ENCODE results near the gene SMIM27.

Gene SMIM27

GRCh38 chr9:32551276-32552051, 663 bp upstream of the SMIM27 start:
- peak overlapping the region; percentile 73 for H3K4me3 ChIP-seq (ENCODE audit: low read length)
- peak; percentile 46 for DNase-seq (ENCODE audit: low read depth, low spot score)

- DNase-seq (ENCODE audit: low read depth, low spot score), result peak; percentile 49
- no peak overlapping the region for H3K4me3 ChIP-seq (ENCODE audit: low read length)
These were observed 2.0 kb downstream of the SMIM27 start for GRCh38 chr9:32554107-32554506.

GRCh38 chr9:32554591-32554990, 2.5 kb downstream of the SMIM27 start:
- H3K4me3 ChIP-seq (ENCODE audit: low read length), result no peak overlapping the region
- no peak for DNase-seq (ENCODE audit: low read depth, low spot score)

- no peak overlapping the region for H3K4me3 ChIP-seq (ENCODE audit: low read length)
- no peak for DNase-seq (ENCODE audit: low read depth, low spot score)
These were observed 6.3 kb downstream of the SMIM27 start for GRCh38 chr9:32558408-32558934.

- H3K4me3 ChIP-seq (ENCODE audit: low read length), result no peak overlapping the region
- no peak for DNase-seq (ENCODE audit: low read depth, low spot score)
These were observed 13.8 kb downstream of the SMIM27 start for GRCh38 chr9:32565967-32566366.

- no peak overlapping the region for H3K4me3 ChIP-seq (ENCODE audit: low read length)
- no peak for DNase-seq (ENCODE audit: low read depth, low spot score)
These were observed 14.6 kb downstream of the SMIM27 start for GRCh38 chr9:32566770-32567169.

GRCh38 chr9:32570262-32570661, 18.1 kb downstream of the SMIM27 start:
- no peak for DNase-seq (ENCODE audit: low read depth, low spot score)
- H3K4me3 ChIP-seq (ENCODE audit: low read length), result no peak overlapping the region

GRCh38 chr9:32571969-32572899, 20.1 kb downstream of the SMIM27 start:
- DNase-seq (ENCODE audit: low read depth, low spot score), result peak; percentile 83
- H3K4me3 ChIP-seq (ENCODE audit: low read length), result peak overlapping the region; percentile 81

GRCh38 chr9:32572900-32573523, 20.9 kb downstream of the SMIM27 start, which contains the start of gene NDUFB6:
Gene NDUFB6, minus strand, starts transcription at chr9:32573159. Its CDS starts 99 bp downstream, at chr9:32573060.
- H3K4me3 ChIP-seq (ENCODE audit: low read length), result peak within 1 kb of the TSS; percentile 81
- DNase-seq (ENCODE audit: low read depth, low spot score), result peak; percentile 96

GRCh38 chr9:32573821-32574220, 21.7 kb downstream of the SMIM27 start:
- no peak for DNase-seq (ENCODE audit: low read depth, low spot score)
- peak overlapping the region; percentile 81; the same call in 1 of the 2 replicates for H3K4me3 ChIP-seq (ENCODE audit: low read length)

GRCh38 chr9:32574858-32575257, 22.7 kb downstream of the SMIM27 start:
- H3K4me3 ChIP-seq (ENCODE audit: low read length), result no peak overlapping the region
- DNase-seq (ENCODE audit: low read depth, low spot score), result peak; percentile 53

GRCh38 chr9:32577316-32577715, 25.2 kb downstream of the SMIM27 start:
- no peak overlapping the region for H3K4me3 ChIP-seq (ENCODE audit: low read length)
- no peak for DNase-seq (ENCODE audit: low read depth, low spot score)

- H3K4me3 ChIP-seq (ENCODE audit: low read length), result no peak overlapping the region
- no peak for DNase-seq (ENCODE audit: low read depth, low spot score)
These were observed 26.8 kb downstream of the SMIM27 start for GRCh38 chr9:32578976-32579375.

- no peak overlapping the region for H3K4me3 ChIP-seq (ENCODE audit: low read length)
- DNase-seq (ENCODE audit: low read depth, low spot score), result peak; percentile 52
These were observed 27.7 kb downstream of the SMIM27 start for GRCh38 chr9:32579706-32580331.

GRCh38 chr9:32580631-32581300, 28.6 kb downstream of the SMIM27 start:
- DNase-seq (ENCODE audit: low read depth, low spot score), result no peak
- no peak overlapping the region for H3K4me3 ChIP-seq (ENCODE audit: low read length)

- peak; percentile 69 for DNase-seq (ENCODE audit: low read depth, low spot score)
These were observed 29.5 kb downstream of the SMIM27 start for GRCh38 chr9:32581512-32582143.

GRCh38 chr9:32584784-32585183, 32.7 kb downstream of the SMIM27 start:
- H3K4me3 ChIP-seq (ENCODE audit: low read length), result no peak overlapping the region
- DNase-seq (ENCODE audit: low read depth, low spot score), result no peak

More at GRCh38 chr9:32581512-32582143, 29.5 kb downstream of the SMIM27 start:
- no peak overlapping the region for H3K4me3 ChIP-seq (ENCODE audit: low read length)

- no peak for DNase-seq (ENCODE audit: low read depth, low spot score)
- no peak overlapping the region for H3K4me3 ChIP-seq (ENCODE audit: low read length)
These were observed 35.8 kb downstream of the SMIM27 start for GRCh38 chr9:32587901-32588300.
